IMR-90 (cell line): ENCODE data around the gene PSMA1. TPM values are rescaled to one million over a fixed set of nuclear protein-coding genes. Genes with fewer than 3 reads are reported as not detected.

ENCODE experiments used
- ATAC-seq: fragments of 200-7000 bp; cut with Tn5 transposase; 2 replicates; pipeline ENCODE4 v1.9.1; 2020; ENCODE audit warnings: low read depth, mild to moderate bottlenecking, moderate library complexity
- BruUV-seq: library from RNA; stranded (reverse); fragments of 400-500 nt; replicated peaks from 2 replicates; lab custom pipeline; 2021; lab: Mats Ljungman, UMichigan
- CTCF ChIA-PET: fragments of 300-600 bp; formaldehyde crosslinking; extraction: SDS; loops from one replicate; lab custom pipeline; 2021; ENCODE audit warnings: antibody characterized with exemption; lab: Yijun Ruan, JAX
- POLR2A ChIA-PET: fragments of 300-600 bp; sonication (Branson Sonifier 250); formaldehyde crosslinking; loops from one replicate; lab custom pipeline; 2022; ENCODE audit warnings: antibody characterized with exemption; ENCODE audit not compliant: unreplicated experiment; lab: Charles Lee
- DNase-seq: peaks from one replicate; pipeline ENCODE4 v3.0.0; 2013
- H2AFZ ChIP-seq: replicated peaks from 2 replicates; pipeline ENCODE3; 2013; ENCODE audit warnings: low read length, mild to moderate bottlenecking; ENCODE audit not compliant: poor library complexity
- H2AK5ac ChIP-seq: 2 replicates; pipeline ENCODE4 v1.6.1; 2013; ENCODE audit warnings: low read depth, low read length, inconsistent platforms
- H2AK9ac ChIP-seq: replicated peaks from 2 replicates; pipeline ENCODE3; 2013; ENCODE audit warnings: mild to moderate bottlenecking, low read depth, low read length, moderate library complexity; ENCODE audit not compliant: poor library complexity
- H2BK120ac ChIP-seq: 2 replicates; pipeline ENCODE4 v1.6.1; 2013; ENCODE audit warnings: low read depth, low read length, inconsistent platforms
- H2BK15ac ChIP-seq: 3 replicates; pipeline ENCODE4 v1.6.1; 2013; ENCODE audit warnings: low read depth, low read length, inconsistent platforms
- H2BK20ac ChIP-seq: 2 replicates; pipeline ENCODE4 v1.6.1; 2013; ENCODE audit warnings: low read depth, mild to moderate bottlenecking, inconsistent platforms, low read length, moderate library complexity
- H2BK5ac ChIP-seq: 2 replicates; pipeline ENCODE4 v1.6.1; 2013; ENCODE audit warnings: mild to moderate bottlenecking, low read depth, low read length, inconsistent platforms; ENCODE audit not compliant: poor library complexity, severe bottlenecking
- H3K14ac ChIP-seq: replicated peaks from 2 replicates; pipeline ENCODE4 v1.6.1; 2013; ENCODE audit warnings: low read depth, low read length, inconsistent platforms
- H3K18ac ChIP-seq: 2 replicates; pipeline ENCODE4 v1.6.1; 2013; ENCODE audit warnings: low read depth, low read length, control low read depth
- H3K23ac ChIP-seq: 2 replicates; pipeline ENCODE4 v1.6.1; 2013; ENCODE audit warnings: low read depth, low read length, inconsistent platforms
- H3K27ac ChIP-seq: 2 replicates; pipeline ENCODE4 v1.5.1; 2013; ENCODE audit warnings: mild to moderate bottlenecking, control low read depth, low read length; ENCODE audit not compliant: insufficient read depth
- H3K27me3 ChIP-seq: 2 replicates; pipeline ENCODE4 v1.6.1; 2013; ENCODE audit warnings: low read length; ENCODE audit not compliant: control insufficient read depth, insufficient read depth
- H3K36me3 ChIP-seq: 2 replicates; pipeline ENCODE4 v1.6.1; 2013; ENCODE audit warnings: low read length, mixed read lengths; ENCODE audit not compliant: control insufficient read depth, insufficient read depth
- H3K4ac ChIP-seq: 2 replicates; pipeline ENCODE4 v1.6.1; 2013; ENCODE audit warnings: low read depth, low read length, inconsistent platforms
- H3K4me1 ChIP-seq: 2 replicates; pipeline ENCODE4 v1.6.1; 2013; ENCODE audit warnings: low read length, mixed read lengths; ENCODE audit not compliant: control insufficient read depth, insufficient read depth
- H3K4me2 ChIP-seq: 2 replicates; pipeline ENCODE4 v1.6.1; 2013; ENCODE audit warnings: low read depth, mild to moderate bottlenecking, control low read depth, low read length, moderate library complexity
- H3K4me3 ChIP-seq: 2 replicates; pipeline ENCODE4 v1.5.1; 2013; ENCODE audit warnings: low read depth, mild to moderate bottlenecking, control low read depth, low read length, moderate library complexity; ENCODE audit not compliant: insufficient read depth
- H3K56ac ChIP-seq: 2 replicates; pipeline ENCODE4 v1.6.1; 2013; ENCODE audit warnings: low read length, inconsistent platforms; ENCODE audit not compliant: insufficient read depth; ENCODE audit errors: extremely low read depth
- H3K79me1 ChIP-seq, 2 experiments: 2 replicates each; pipeline ENCODE4 v1.6.1; 2013; ENCODE audit warnings: low read length in 2 of 2, inconsistent platforms in 1 of 2, low read depth in 1 of 2
- H3K9ac ChIP-seq: 2 replicates; pipeline ENCODE4 v1.6.1; 2013; ENCODE audit warnings: low read depth, low read length, control low read depth
- H3K9me1 ChIP-seq: 2 replicates; pipeline ENCODE4 v1.6.1; 2013; ENCODE audit warnings: low read length, inconsistent platforms; ENCODE audit not compliant: insufficient read depth
- H3K9me3 ChIP-seq: 2 replicates; pipeline ENCODE4 v1.6.1; 2013; ENCODE audit warnings: low read length; ENCODE audit not compliant: control insufficient read depth, insufficient read depth
- H4K20me1 ChIP-seq: 2 replicates; pipeline ENCODE4 v1.6.1; 2013; ENCODE audit warnings: low read length, inconsistent platforms; ENCODE audit not compliant: insufficient read depth
- H4K5ac ChIP-seq: 2 replicates; pipeline ENCODE4 v1.6.1; 2013; ENCODE audit warnings: mild to moderate bottlenecking, low read depth, low read length, control low read depth
- H4K8ac ChIP-seq, 2 experiments: 2 replicates each; pipeline ENCODE4 v1.6.1; 2013; ENCODE audit warnings: low read depth in 2 of 2, low read length in 2 of 2, control low read depth in 1 of 2, inconsistent platforms in 1 of 2
- H4K91ac ChIP-seq: 2 replicates; pipeline ENCODE4 v1.6.1; 2013; ENCODE audit warnings: low read depth, low read length, inconsistent platforms; ENCODE audit not compliant: insufficient read depth
- BHLHE40 ChIP-seq: fragments of 150-350 bp; IDR thresholded peaks from 2 replicates; pipeline ENCODE4 v1.6.1; 2016; ENCODE audit warnings: mild to moderate bottlenecking, low read depth, low read length
- CEBPB ChIP-seq: IDR thresholded peaks from 2 replicates; pipeline ENCODE4 v1.6.1; 2012; ENCODE audit warnings: low read depth, low read length, improper control_type of control experiment
- CHD1 ChIP-seq: IDR thresholded peaks from 2 replicates; pipeline ENCODE4 v1.6.1; 2012; ENCODE audit warnings: low read depth, low read length, improper control_type of control experiment
- FOS ChIP-seq: fragments of 150-350 bp; IDR thresholded peaks from 2 replicates; pipeline ENCODE4 v1.6.1; 2016; ENCODE audit warnings: low read depth, low read length
- MAFK ChIP-seq: IDR thresholded peaks from 2 replicates; pipeline ENCODE4 v1.6.1; 2012; ENCODE audit warnings: low read depth, low read length, improper control_type of control experiment
- MAZ ChIP-seq: IDR thresholded peaks from 2 replicates; pipeline ENCODE4 v1.6.1; 2012; ENCODE audit warnings: low read depth, mild to moderate bottlenecking, low read length, improper control_type of control experiment, moderate library complexity, borderline replicate concordance
- MXI1 ChIP-seq: IDR thresholded peaks from 2 replicates; pipeline ENCODE4 v1.6.1; 2012; ENCODE audit warnings: low read depth, mild to moderate bottlenecking, low read length, moderate library complexity, borderline replicate concordance
- NFE2L2 ChIP-seq: fragments of 150-350 bp; IDR thresholded peaks from 2 replicates; pipeline ENCODE4 v1.6.1; 2016; ENCODE audit warnings: low read depth, mild to moderate bottlenecking, low read length
- RAD21 ChIP-seq: IDR thresholded peaks from 2 replicates; pipeline ENCODE4 v1.6.1; 2012; ENCODE audit warnings: low read length, improper control_type of control experiment
- RCOR1 ChIP-seq: IDR thresholded peaks from 2 replicates; pipeline ENCODE4 v1.6.1; 2012; ENCODE audit warnings: mild to moderate bottlenecking, low read length, improper control_type of control experiment; ENCODE audit not compliant: insufficient replicate concordance
- RFX5 ChIP-seq: IDR thresholded peaks from 2 replicates; pipeline ENCODE4 v1.8.0; 2012; ENCODE audit warnings: low read depth, mild to moderate bottlenecking, low read length, moderate library complexity
- SMC3 ChIP-seq: fragments of 150-350 bp; IDR thresholded peaks from 2 replicates; pipeline ENCODE4 v1.6.1; 2016; ENCODE audit warnings: low read depth, mild to moderate bottlenecking, antibody characterized with exemption, low read length, moderate library complexity
- USF2 ChIP-seq: fragments of 150-350 bp; IDR thresholded peaks from 2 replicates; pipeline ENCODE4 v1.6.1; 2017; ENCODE audit warnings: mild to moderate bottlenecking, antibody characterized with exemption, low read length, low read depth
- WGBS, 2 experiments: methylation state at CpG; one replicate each; pipeline versions ENCODE4 v1.1.5 to v1.1.7; 2013; ENCODE audit warnings: missing lambda C conversion rate in 2 of 2; ENCODE audit not compliant: insufficient read length in 1 of 2; ENCODE audit errors: extremely low coverage in 2 of 2; 5-methylcytosine and 5-hydroxymethylcytosine counted together
- dilution Hi-C: fragments of 300-500 bp; cut with HindIII; formaldehyde crosslinking; loops from one replicate; pipeline ENCODE4 v1.14.3; 2018; ENCODE audit warnings: low sequenced_read_pairs; ENCODE audit not compliant: unreplicated experiment
- in situ Hi-C: fragments of 300-500 bp; cut with MboI; formaldehyde crosslinking; loops from 3 replicates; pipeline ENCODE4 v1.14.3; 2019; ENCODE audit warnings: low sequenced_read_pairs, inconsistent platforms, mixed read lengths
- intact Hi-C: fragments of 100-400 bp; cut with micrococcal nuclease; formaldehyde crosslinking; loops from 2 replicates; pipeline ENCODE4 v1.10.0; 2022
- polyA plus RNA-seq, 3 experiments: library from polyadenylated mRNA; depleted of rRNA; stranded (reverse); fragments of >200 nt; gene quantifications; 2 replicates each; pipeline ENCODE4 v1.2.3, GENCODE V29; 2012; ENCODE audit warnings: low replicate concordance in 1 of 3
- total RNA-seq: library from RNA; depleted of rRNA; stranded (reverse); fragments of >200 nt; gene quantifications from 2 replicates; pipeline ENCODE4 v1.2.3, GENCODE V29; 2012
- TF ChIP-seq, protein P1 (sequence below): fragments of 150-350 bp; IDR thresholded peaks from 2 replicates; pipeline ENCODE4 v1.6.1; 2016; ENCODE audit warnings: low read depth, mild to moderate bottlenecking, low read length, moderate library complexity, borderline replicate concordance
- TF ChIP-seq, protein P2 (sequence below): conservative IDR thresholded peaks from 2 replicates; pipeline ENCODE4 v1.5.1; 2012; ENCODE audit warnings: mild to moderate bottlenecking, low read depth, low read length, improper control_type of control experiment

The PSMA1 gene
- total and polyA plus RNA-seq, 2 of the 4 experiments (the other 2 are of a cell fraction), result 179 to 194 TPM

GRCh38 chr11:14541192-14541947 is 21.2 kb upstream of the PSMA1 start:
- no peak overlapping the region for H3K9ac ChIP-seq
- H4K20me1 ChIP-seq, result no peaks in the 10 kb centered on the region
- no peaks in the 10 kb centered on the region for H3K79me1 ChIP-seq
- H3K4me1 ChIP-seq, result no peaks in the 10 kb centered on the region
- H3K4me3 ChIP-seq, result no peak overlapping the region
- no peak overlapping the region for H2BK120ac ChIP-seq
- H4K91ac ChIP-seq, result no peak overlapping the region
- WGBS, 2 experiments, result no CpG with 5 or more reads among the region's 6 CpGs
- in situ Hi-C loops (no loop called here), intact Hi-C loops (loop anchor here (5.0 kb wide), 1 partner anchor 101 kb away; the partner anchor contains the start of gene PDE3B), dilution Hi-C loops (no loop called here)
- no peak overlapping the region for H4K8ac ChIP-seq
- BruUV-seq, result no TSS peak
- no peaks in the 10 kb centered on the region for H3K9me1 ChIP-seq
- H3K23ac ChIP-seq, result no peak overlapping the region
- POLR2A ChIA-PET, result no interaction called here
- H3K27ac ChIP-seq, result no peak overlapping the region
- DNase-seq (no peak), ATAC-seq (no peak)
- H2AFZ ChIP-seq, result no peak overlapping the region
- H2BK20ac ChIP-seq, result no peak overlapping the region
- H3K18ac ChIP-seq, result no peak overlapping the region
- H3K14ac ChIP-seq, result no peak overlapping the region
- H3K4ac ChIP-seq, result no peak overlapping the region
- H2AK5ac ChIP-seq, result no peak overlapping the region
- H2BK5ac ChIP-seq, result no peak overlapping the region
- H3K27me3 ChIP-seq, result peaks cover 2% of the 10 kb centered on the region
- no peak overlapping the region for H4K5ac ChIP-seq
- no peaks in the 10 kb centered on the region for H3K36me3 ChIP-seq
- CTCF ChIA-PET, result interaction anchor here (0.6 kb wide), 1 partner anchor 616 kb away, joined by 3 read pairs; no protein-coding TSS in a partner anchor
- no peak overlapping the region for H3K4me2 ChIP-seq
- no peaks in the 10 kb centered on the region for H3K9me3 ChIP-seq
- no peak overlapping the region for H3K56ac ChIP-seq
- H2BK15ac ChIP-seq, result no peak overlapping the region
- no peak overlapping the region for H2AK9ac ChIP-seq
- TF ChIP-seq MAFK (no peak), NFE2L2 (no peak), CHD1 (no peak), RCOR1 (no peak), SMC3 (no peak), USF2 (no peak), MAZ (no peak), BHLHE40 (no peak), MXI1 (no peak), RFX5 (no peak), CEBPB (no peak), FOS (no peak), RAD21 (no peak)
- TF ChIP-seq, protein P1, sequence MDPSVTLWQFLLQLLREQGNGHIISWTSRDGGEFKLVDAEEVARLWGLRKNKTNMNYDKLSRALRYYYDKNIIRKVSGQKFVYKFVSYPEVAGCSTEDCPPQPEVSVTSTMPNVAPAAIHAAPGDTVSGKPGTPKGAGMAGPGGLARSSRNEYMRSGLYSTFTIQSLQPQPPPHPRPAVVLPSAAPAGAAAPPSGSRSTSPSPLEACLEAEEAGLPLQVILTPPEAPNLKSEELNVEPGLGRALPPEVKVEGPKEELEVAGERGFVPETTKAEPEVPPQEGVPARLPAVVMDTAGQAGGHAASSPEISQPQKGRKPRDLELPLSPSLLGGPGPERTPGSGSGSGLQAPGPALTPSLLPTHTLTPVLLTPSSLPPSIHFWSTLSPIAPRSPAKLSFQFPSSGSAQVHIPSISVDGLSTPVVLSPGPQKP, result no peak
- TF ChIP-seq, protein P2, sequence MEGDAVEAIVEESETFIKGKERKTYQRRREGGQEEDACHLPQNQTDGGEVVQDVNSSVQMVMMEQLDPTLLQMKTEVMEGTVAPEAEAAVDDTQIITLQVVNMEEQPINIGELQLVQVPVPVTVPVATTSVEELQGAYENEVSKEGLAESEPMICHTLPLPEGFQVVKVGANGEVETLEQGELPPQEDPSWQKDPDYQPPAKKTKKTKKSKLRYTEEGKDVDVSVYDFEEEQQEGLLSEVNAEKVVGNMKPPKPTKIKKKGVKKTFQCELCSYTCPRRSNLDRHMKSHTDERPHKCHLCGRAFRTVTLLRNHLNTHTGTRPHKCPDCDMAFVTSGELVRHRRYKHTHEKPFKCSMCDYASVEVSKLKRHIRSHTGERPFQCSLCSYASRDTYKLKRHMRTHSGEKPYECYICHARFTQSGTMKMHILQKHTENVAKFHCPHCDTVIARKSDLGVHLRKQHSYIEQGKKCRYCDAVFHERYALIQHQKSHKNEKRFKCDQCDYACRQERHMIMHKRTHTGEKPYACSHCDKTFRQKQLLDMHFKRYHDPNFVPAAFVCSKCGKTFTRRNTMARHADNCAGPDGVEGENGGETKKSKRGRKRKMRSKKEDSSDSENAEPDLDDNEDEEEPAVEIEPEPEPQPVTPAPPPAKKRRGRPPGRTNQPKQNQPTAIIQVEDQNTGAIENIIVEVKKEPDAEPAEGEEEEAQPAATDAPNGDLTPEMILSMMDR, result no peak
